Spleen (tissue), 7 donors: ENCODE data around the gene RIOK2.

ENCODE experiments used
- CTCF ChIP-seq, 11 experiments: fragments of 200-600 bp in 7 of 11; fragments of 450-650 bp in 4 of 11; sonication (generic) in 4 of 11; IDR thresholded peaks in 8 of 11; conservative IDR thresholded peaks in 3 of 11; 1 replicate in 7 of 11; 2 replicates in 4 of 11; pipeline versions ENCODE4 v1.4.0 to v1.8.0; 2016 to 2021; ENCODE audit warnings: antibody characterized with exemption in 11 of 11, inconsistent platforms in 4 of 11, mild to moderate bottlenecking in 1 of 11
- POLR2A ChIP-seq, 3 donors: fragments of 450-650 bp; IDR thresholded peaks; one replicate each; pipeline ENCODE4 v1.5.1; 2017; ENCODE audit warnings: antibody characterized with exemption in 3 of 3, mild to moderate bottlenecking in 1 of 3
- donor health status: DM: no; HTN: no; CAD: no; lungs with moderate emphysema.
- donor health status: DM: no; HTN: no; CAD: no.
- donor health status: DM: no; HTN: no; CAD: no.

GRCh38 chr5:97131139-97131710 lies 51.8 kb downstream of the RIOK2 start:
- TF ChIP-seq CTCF (IDR thresholded peaks at IDR 0.05 in 8 of 11, conservative IDR thresholded peaks at IDR 0.05 in 3 of 11), result no peak
- TF ChIP-seq POLR2A (IDR thresholded peaks at IDR 0.05), result no peak
